ENCODE measurements around the gene NEDD4L.

Gene NEDD4L

DNA sequence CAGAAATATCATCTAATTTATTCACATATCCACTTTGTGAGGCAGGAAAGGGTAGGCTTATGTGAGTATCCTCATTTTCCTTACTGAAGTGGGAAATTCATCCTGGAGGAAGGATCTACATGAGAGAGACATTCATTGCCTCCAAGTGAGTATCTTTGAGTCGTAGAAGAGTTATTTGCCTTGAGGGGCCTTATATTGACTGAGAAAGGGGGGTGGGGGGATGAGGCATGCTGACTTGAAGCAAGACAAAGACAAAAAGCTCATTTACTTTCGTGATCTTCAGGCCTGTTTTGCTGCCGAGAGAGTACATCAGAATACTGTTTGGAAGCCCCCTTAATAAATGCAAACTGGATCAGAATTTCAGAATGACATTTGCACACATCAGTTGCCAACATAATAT lies 17.6 kb upstream of the NEDD4L start:
- intact Hi-C loops (cut with DNase I) = no loop called here

DNA sequence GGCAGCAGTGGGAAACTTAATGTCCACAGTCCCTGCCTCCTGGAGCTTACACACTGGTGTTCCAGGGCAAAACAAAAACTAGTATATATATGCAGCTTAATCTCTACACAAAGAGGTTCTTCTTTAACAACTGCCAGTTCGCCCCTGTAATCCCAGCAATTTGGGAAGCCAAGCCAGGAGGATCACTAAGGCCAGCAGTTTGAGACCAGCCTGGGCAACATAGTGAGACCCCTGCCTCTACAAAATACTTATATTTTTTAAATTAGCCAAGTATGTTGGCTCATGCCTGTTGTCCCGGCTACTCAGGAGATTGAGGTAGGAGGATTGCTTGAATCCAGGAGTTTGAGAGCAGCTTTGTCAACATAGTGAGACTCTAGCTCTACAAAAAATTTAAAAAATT lies 17.2 kb upstream of the NEDD4L start:
- DNase-seq = no peak
- intact Hi-C loops (cut with DNase I) = no loop called here

More for the DNA sequence above, 17.6 kb upstream of the NEDD4L start:
- DNase-seq = no peak

DNA sequence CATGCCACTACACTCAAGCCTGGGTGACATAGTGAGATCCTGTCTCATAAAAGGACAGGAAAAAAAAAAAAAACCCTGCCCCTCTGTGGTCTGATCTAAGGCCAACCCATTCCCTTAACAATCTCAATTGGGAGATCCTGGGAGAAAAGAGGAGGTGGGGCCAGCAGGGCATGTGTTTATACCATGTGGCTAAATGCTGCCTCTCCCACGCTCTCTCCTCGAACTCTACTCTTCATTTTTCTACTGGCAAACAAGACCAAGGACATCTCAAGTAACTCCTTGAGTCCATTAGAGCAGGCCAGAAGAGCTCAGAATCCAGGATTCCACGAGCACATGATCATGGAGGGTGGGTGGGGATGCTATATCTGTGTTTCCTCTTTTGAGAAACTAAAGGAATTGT lies 16.7 kb upstream of the NEDD4L start:
- intact Hi-C loops (cut with DNase I) = no loop called here
- no peak for DNase-seq

DNA sequence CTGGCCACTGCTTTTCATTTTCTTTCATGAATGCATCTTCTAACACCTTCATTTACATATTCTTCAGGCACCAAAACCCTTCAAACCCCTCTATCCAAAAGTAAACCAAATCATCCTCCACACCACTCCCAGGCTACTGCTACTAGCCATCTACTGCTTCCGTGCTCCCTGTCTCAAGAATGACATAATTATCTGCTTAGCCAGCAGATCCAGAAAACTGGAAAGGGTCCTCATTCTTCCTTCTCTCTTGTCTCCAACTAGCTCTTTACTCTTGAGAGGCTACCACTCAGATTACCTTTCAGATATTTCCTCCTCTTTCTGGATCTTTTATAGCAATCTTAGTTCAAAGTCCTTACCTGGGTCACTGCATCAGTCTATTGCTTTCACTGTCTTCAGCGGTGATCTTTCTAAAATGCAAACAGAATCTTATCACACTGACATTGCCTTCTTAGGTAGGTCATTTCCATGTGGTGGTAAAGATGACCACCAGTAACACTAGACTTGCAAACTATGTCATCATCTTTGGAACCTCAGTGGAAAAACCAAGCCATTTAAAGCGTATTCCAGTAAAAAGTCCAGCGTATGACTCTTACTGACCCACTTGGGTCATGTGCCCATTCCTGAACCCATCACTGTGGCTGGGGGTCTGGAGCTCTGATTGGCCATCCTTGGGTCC lies 15.8 kb upstream of the NEDD4L start:
- DNase-seq = no peak
- intact Hi-C loops (cut with DNase I) = no loop called here

DNA sequence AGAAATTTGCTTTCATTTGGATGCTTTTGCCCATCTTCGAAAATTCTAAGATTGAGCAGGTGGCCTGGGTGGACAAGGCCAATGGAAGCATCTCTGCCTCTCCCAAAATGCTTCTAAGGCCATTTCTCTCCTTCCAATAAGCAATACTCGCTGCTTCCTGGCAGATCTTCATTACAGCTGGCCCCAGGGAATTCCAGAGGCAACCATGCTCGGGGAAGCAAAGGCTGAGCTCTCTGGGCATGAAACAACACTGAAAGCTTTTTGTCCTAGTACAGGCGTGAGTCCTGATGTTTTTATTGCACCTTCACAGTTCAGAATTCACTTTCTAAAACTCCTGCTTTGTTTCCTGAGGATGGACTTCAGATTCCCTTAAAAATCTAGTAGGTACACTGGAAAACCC lies 11.8 kb upstream of the NEDD4L start:
- intact Hi-C loops (cut with DNase I) = no loop called here
- no peak for DNase-seq

DNA sequence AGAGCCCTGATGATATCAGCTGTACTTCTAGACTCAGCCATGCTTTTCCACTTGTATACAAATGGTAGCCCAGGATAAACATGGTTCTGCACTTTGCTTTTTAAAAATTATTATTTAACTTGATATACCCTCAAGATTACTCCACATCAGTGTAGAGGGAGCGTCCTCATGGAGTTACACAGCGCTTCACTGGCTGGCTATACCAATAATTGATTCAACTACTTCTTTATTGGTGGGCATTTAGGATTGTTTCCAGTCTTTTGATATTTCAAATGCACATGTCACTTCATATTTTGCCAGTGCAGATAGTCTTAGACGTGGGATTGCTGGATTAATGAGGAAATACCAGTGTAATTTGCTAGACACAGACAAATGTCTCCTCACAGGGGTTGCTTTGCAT lies 10.8 kb upstream of the NEDD4L start:
- intact Hi-C loops (cut with DNase I) = no loop called here

DNA sequence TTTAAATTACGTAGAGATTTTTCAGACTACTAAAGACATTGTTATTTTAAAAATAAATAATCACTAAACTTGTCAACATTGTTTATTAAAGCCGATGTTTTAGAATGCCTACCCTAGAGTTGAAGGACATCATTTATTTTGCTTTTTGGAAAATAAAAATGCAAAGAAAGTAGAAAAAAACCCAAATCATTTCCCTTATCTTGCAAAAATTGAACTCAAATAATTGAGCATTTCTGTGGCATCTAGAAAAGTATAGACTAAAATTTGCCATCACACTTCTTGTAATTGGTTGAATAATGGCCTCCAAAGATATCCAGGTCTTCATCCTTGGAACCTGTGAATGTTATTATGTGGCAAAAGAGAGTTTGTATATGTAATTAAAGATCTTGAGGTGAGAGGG lies 9.7 kb upstream of the NEDD4L start:
- intact Hi-C loops (cut with DNase I) = no loop called here
- DNase-seq = no peak

More for the DNA sequence above, 10.8 kb upstream of the NEDD4L start:
- DNase-seq = no peak

DNA sequence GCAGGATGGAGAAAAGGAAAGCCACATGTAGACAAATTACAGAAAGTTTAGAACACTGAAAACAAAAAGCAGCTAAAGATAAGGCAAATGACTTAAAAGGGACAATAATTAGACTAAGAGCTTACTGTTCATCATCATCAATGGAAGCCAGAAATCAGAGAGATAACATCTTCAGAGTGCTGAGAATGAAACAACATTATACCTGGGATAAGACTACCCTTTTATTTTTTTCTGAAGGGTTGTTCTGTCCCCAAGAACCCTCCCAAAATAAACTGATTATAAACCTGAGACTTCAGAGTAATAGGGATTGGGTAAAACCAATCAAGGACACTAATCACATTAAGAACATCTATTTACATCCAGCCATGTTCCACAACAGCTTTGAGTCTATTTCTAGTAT lies 6.9 kb upstream of the NEDD4L start:
- intact Hi-C loops (cut with DNase I) = no loop called here
- DNase-seq = no peak

DNA sequence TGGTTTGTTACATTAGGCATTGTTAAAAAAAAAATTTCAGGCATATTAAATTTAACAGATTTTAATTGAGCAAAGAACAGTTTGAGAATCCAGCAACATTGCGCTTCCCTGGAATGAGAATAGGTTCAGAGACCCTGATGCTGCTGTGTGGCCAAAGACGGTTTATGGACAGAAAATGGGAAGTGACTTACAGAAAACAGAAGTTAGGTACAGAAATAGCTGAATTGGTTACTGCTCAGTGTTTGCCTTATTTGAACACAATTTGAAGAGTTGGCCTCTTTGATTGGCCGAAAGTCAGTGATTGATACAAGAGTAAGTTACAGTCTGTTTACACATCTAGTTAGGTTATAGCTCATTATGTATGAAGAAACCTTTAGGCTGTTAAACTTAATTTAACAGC lies 6.0 kb upstream of the NEDD4L start:
- DNase-seq = no peak
- intact Hi-C loops (cut with DNase I) = no loop called here

DNA sequence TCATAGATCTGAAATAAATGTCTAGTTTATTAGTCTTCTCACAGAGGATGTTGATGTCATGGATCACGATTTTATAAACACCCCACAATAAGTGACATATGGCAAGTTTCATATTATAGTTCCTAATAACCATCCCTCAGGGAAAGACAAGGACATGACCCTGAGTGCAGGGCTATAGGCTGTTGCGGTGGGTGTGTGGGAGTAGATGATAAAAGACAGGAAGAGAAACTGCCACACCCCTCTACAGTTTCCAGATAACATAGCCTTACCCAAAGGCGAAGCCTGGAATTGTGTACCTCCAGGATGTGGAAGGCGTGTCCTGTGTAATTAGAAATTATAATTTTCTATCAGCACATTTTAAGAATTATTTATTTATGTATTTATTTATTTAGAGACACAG lies 2.4 kb upstream of the NEDD4L start:
- no peak for DNase-seq
- intact Hi-C loops (cut with DNase I) = loop anchor here (2.0 to 5.0 kb wide), 6 partner anchors 81 to 456 kb away; no protein-coding TSS in a partner anchor

DNA sequence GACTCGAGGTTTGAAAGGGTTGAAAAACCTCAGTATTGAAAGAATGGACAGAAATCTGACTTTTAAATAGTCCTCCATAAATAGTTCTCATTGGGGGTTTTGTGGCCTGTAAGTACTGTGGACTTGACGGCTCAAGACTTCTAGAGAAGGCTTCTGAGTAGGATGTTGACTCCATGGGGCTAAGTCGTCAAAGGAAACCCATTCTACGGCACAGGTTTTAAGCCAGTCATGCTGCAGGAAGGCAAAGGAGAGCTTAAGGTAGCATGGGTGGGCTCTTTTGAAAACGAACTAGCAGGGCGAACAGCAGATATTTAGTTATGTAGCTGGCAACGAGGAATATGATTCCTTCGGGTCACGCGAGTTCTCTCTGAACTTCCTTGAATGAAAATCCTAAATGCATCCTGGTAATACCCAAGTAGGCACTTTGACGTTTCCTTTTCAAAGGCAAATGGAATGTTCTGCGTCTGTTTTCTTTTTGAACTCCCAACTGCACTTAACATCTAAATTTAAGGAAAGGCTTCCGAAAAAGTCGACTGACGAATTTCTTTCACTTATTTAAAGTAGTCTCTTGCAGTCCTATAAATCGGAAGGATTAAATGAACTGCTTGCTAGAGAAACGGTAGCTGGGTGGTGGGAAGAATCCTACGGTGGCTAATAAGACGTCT lies 1.1 kb upstream of the NEDD4L start:
- intact Hi-C loops (cut with DNase I) = loop anchor here (2.0 to 5.0 kb wide), 6 partner anchors 80 to 454 kb away; no protein-coding TSS in a partner anchor
- DNase-seq = no peak

DNA sequence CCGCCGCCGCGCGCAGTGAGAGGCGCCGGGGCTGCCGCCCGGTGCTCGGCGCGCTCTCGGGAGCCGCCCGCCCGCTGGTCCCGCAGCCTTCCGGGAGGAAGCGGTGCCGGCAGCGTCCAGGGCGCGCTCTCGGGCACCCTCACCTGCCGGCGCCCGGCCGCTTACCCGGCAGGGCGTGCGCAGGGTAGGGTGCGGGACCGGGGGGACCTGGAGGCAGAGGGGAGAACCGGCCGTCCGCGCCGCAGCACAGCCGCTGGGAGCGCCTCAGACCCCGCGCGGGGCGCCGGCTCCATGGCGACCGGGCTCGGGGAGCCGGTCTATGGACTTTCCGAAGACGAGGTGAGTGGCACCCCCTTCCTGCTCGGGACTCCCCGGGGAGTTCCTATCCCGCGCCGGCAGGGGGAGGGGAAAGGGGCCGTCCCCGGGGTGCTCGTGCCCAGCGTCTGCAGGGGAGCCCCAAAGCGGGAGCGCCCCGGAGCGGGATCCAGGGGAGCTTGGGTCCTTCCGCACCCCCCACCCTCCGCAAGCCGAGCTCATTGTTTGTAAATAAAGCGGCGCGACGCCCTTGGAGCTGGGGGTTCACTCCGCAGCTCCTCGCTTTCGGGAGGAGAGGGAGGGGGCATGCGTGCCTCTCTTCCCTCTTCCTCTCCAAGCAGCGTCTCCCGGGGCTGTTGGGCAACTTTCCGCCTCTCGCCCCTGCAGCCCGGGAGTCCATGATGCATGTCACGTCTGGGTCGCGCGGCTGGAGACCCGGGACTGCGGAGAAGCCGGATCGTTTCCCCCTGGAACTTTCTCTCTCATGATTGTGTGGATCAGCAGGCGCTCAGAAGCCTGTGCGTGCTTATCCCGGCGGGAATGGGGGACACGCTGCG lies 580 bp downstream of the NEDD4L start:
- intact Hi-C loops (cut with DNase I) = loop anchor here (5.0 kb wide), 3 partner anchors 93 to 453 kb away; no protein-coding TSS in a partner anchor
- DNase-seq = peak; percentile 25 to 88 (median 34)

DNA sequence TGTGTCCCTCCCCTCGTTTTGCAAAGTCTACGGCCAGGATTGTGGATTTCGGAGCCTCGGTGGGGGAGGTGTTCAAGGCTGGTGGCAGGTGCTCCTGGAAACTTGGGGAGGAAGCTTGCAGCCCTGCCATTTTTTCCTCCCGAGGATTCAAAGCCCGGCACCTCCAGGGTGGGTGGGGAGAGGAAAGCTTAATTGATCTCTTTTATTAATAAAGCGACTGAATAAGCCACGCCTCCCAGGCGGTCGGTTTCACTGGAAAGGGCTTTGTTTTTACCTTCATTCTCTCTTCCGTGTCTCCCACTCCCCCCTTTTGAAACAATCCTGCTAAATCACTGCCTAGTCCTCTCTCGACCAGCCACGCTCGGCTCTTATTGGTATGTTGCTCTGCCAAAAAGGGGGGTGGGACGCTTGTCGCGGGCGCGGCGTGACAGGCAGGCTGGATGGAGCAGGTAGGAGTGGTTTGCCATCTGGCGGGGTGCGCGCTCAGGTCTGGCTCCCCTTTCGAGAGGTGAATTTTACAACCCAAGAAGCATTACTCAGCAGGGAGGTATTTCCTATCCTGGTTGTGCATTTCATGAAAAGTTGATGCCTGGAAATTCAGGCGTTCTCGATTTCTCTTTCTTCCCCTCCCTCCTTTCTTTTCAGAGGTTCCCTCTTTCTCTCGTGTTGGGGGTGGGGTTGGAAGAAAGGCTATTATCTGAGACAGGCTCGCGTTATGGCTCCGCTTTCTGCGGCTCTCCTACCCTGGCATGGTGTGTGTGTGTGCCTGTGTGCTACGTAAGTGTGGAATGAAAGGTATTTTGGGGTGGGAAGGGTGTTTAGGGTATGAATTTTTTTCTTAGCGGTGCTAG lies 1.4 kb downstream of the NEDD4L start:
- peak; percentile 34 to 88 (median 44) for DNase-seq
- intact Hi-C loops (cut with DNase I) = no loop called here

DNA sequence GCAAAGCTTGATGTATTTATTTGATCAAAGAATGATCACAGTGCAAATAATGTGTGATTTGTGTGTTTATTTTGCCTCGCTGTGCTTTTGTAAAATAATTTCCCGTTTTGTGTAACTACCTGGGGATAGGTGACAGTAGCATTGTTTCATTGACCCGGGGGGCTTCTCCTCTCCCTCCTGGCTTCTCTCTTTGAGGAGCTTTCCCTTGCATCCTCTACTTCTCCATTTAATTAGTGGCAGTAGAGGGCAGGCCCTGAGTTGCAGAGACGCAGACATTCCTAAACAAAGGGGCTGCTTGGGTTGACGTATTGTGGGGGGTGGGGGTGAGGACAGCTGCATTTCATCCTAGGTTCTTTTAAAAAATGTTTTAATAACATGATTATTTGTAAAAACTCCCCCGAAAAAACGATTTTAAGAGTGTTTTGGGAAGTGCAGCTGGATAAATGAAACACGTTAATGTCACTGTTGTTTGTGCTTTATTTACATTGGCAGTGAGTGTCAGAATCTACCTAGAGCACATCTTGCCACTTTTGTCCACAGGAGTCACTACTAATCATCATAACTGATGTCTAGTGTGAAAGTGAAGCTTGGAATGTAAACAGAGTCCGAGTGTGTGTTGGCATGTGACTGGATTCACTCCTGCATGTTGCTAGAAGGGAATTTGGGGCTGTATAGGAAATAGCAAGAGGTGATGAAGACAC lies 2.2 kb downstream of the NEDD4L start:
- intact Hi-C loops (cut with DNase I) = no loop called here

DNA sequence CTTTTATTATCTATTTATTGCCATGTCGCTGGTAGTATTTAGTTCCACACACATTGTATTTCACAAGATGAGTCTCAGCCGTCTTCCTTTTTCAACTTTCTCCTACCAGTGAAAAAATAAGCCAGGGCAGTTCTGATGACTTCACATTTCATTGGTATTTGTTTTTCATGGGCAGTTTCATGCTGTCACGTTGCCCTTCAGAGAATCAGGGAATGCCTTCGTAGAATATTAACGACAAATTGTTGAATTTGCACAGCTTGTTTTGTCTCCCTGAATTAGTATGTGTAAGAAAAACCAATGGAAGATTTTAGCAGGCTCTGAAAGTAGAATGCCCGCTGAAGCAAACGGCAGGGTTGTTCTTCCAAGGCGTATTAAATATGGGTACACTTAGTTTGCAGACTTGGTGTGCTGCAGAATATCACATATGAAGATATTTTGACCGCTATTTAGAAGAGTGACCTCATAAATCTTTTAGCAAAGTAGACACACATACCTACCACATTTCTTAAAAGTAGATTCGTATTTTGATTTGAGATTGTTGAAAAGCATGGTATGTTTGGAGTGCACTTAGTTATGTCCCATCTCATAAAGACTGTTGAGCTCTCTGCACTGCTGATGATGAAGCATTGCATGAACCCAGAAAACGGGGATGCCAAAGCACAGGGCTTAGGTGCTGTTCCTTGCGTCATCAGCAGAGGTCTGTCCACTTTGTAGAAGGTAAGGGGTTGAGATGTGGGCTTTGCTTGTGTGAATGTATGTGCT lies 2.9 kb downstream of the NEDD4L start:
- no peak for DNase-seq
- intact Hi-C loops (cut with DNase I) = no loop called here

More for the DNA sequence above, 2.2 kb downstream of the NEDD4L start:
- peak in 1 of 10 donors; percentile 6 for DNase-seq

DNA sequence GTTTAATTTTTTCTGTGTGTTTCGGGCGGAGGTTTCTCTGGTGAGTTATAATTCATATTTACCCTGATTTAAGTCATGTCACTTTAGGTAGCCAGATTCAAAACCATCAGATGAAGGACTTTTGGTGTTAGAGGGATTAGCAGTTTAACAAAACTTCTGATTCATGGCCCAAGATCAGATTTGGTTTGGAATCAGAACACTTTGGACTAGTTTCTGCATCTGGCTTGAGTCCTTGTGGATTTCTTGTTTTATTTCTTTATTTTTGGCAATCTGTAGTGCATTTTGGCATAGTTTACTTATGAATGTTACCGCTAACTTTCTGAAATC lies 3.5 kb downstream of the NEDD4L start:
- intact Hi-C loops (cut with DNase I) = no loop called here
- no peak for DNase-seq

DNA sequence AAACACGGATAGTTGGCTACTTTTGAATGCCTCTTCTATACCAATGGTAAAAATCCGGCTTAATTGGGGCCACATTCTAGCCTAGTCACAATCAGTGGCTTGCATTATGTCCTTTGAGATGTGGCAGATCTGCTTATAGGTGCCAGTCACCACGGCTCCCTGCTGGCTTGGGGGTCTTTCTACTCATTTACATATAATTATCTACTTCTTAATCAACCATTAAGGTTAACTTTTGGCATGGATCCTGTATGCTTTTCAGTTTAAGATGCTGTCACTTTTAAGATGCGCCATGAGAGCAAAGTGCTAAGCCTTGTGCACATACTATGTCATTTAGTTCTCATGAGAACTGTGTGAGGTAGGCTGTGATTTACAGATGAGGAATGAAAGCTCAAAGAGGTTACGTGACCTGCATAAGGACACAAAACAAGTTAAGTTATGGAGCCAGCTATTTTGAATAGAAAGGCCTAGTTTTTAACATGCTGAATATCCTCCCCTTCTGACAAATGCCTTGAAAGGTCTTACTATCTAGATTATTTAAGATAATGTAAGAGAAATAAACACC lies 4.1 kb downstream of the NEDD4L start:
- intact Hi-C loops (cut with DNase I) = no loop called here

DNA sequence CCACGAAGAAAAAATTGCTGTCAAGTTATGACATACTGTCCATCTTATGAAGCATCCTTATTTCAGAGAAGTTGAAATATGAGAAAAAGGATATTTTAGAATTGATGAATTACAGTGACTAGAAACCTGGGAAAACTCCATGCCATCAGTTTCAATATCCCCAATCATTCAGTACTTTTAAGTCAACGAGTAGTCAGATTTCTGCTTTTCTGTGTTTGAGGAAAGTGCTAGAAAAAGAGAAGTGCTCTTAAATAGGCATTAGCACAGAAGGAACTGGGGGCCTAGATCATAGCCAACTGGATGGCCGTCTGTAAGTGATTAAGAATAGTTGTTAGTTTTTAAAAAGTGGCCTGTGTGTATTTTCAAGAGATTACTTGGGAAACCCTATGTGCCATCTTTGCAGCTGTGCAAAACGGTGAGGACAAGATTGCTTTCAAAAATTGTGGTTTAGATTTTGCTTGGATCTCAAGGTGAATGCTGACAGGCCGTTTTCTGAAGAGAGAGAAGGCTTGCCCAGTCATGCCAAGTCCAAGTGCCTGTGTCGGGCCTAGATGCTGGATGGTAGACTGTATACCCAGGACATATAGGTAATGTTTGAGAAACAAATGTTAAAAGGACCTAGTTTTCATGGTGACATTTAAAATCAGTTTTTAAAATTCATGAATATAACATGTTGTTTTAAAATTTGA lies 5.1 kb downstream of the NEDD4L start:
- intact Hi-C loops (cut with DNase I) = no loop called here

More for the DNA sequence above, 4.1 kb downstream of the NEDD4L start:
- no peak for DNase-seq

More for the DNA sequence above, 5.1 kb downstream of the NEDD4L start:
- DNase-seq = no peak

Measured in posterior cingulate gyrus (tissue), 11 donors.